H9 (cell line): ENCODE results near the gene LNX2. TPM values are rescaled to one million over a fixed set of nuclear protein-coding genes. Genes with fewer than 3 reads are reported as not detected.

Experiments
- DNase-seq: peaks from one replicate; pipeline ENCODE4 v3.0.0-alpha.2; 2017
- H2AFZ ChIP-seq: one replicate; pipeline ENCODE4 v1.6.1; 2013; ENCODE audit warnings: mild to moderate bottlenecking, low read length, control low read depth, moderate library complexity
- H2AK5ac ChIP-seq: 2 replicates; pipeline ENCODE4 v1.6.1; 2013; ENCODE audit warnings: low read length, control low read depth, mixed read lengths; ENCODE audit not compliant: insufficient read length
- H2BK120ac ChIP-seq: one replicate; pipeline ENCODE4 v1.6.1; 2013; ENCODE audit warnings: low read depth, mild to moderate bottlenecking, low read length, control low read depth, inconsistent platforms; ENCODE audit not compliant: poor library complexity, severe bottlenecking
- H2BK12ac ChIP-seq: 2 replicates; pipeline ENCODE4 v1.6.1; 2013; ENCODE audit warnings: low read length, control low read depth, mixed read lengths, low read depth; ENCODE audit not compliant: insufficient read length
- H2BK15ac ChIP-seq: 2 replicates; pipeline ENCODE4 v1.6.1; 2013; ENCODE audit warnings: low read depth, low read length, control low read depth
- H2BK20ac ChIP-seq: one replicate; pipeline ENCODE4 v1.6.1; 2013; ENCODE audit warnings: low read depth, mild to moderate bottlenecking, low read length, control low read depth, inconsistent platforms; ENCODE audit not compliant: poor library complexity, severe bottlenecking
- H2BK5ac ChIP-seq: 2 replicates; pipeline ENCODE4 v1.6.1; 2013; ENCODE audit warnings: low read length, control low read depth, mixed read lengths; ENCODE audit not compliant: insufficient read length
- H3K14ac ChIP-seq: 2 replicates; pipeline ENCODE4 v1.6.1; 2013; ENCODE audit warnings: low read length, control low read depth; ENCODE audit not compliant: insufficient read depth
- H3K18ac ChIP-seq: 2 replicates; pipeline ENCODE4 v1.6.1; 2013; ENCODE audit warnings: low read depth, mild to moderate bottlenecking, mixed read lengths, low read length, control low read depth; ENCODE audit not compliant: insufficient read length
- H3K23ac ChIP-seq: 2 replicates; pipeline ENCODE4 v1.6.1; 2013; ENCODE audit warnings: low read length, control low read depth, mixed read lengths, low read depth; ENCODE audit not compliant: insufficient read length
- H3K23me2 ChIP-seq: 2 replicates; pipeline ENCODE4 v1.6.1; 2013; ENCODE audit warnings: low read depth, mild to moderate bottlenecking, mixed read lengths, low read length, control low read depth; ENCODE audit not compliant: insufficient read length, poor library complexity, severe bottlenecking
- H3K27ac ChIP-seq: 2 replicates; pipeline ENCODE4 v1.5.1; 2013; ENCODE audit warnings: low read length, control low read depth, mixed read lengths, low read depth; ENCODE audit not compliant: insufficient read length
- H3K27me3 ChIP-seq: 2 replicates; pipeline ENCODE4 v1.6.1; 2013; ENCODE audit warnings: low read length, control low read depth, inconsistent platforms; ENCODE audit not compliant: insufficient read depth
- H3K4ac ChIP-seq: 2 replicates; pipeline ENCODE4 v1.6.1; 2013; ENCODE audit warnings: low read depth, mild to moderate bottlenecking, control low read depth, inconsistent platforms, low read length, moderate library complexity
- H3K4me1 ChIP-seq: 2 replicates; pipeline ENCODE4 v1.6.1; 2013; ENCODE audit warnings: low read length, control low read depth, inconsistent platforms; ENCODE audit not compliant: insufficient read depth
- H3K4me2 ChIP-seq: 2 replicates; pipeline ENCODE4 v1.6.1; 2013; ENCODE audit warnings: low read length, control low read depth, mixed read lengths; ENCODE audit not compliant: insufficient read length, insufficient read depth
- H3K56ac ChIP-seq: 2 replicates; pipeline ENCODE4 v1.6.1; 2013; ENCODE audit warnings: low read depth, mild to moderate bottlenecking, mixed read lengths, low read length, control low read depth; ENCODE audit not compliant: insufficient read length
- H3K79me1 ChIP-seq: 2 replicates; pipeline ENCODE4 v1.6.1; 2013; ENCODE audit warnings: low read depth, mild to moderate bottlenecking, moderate library complexity, low read length, control low read depth, inconsistent platforms; ENCODE audit not compliant: insufficient read depth, poor library complexity, severe bottlenecking
- H3K79me2 ChIP-seq: 2 replicates; pipeline ENCODE4 v1.6.1; 2013; ENCODE audit warnings: low read length, control low read depth, inconsistent platforms; ENCODE audit not compliant: insufficient read depth
- H3K9ac ChIP-seq: 2 replicates; pipeline ENCODE4 v1.6.1; 2013; ENCODE audit warnings: low read length, control low read depth, mixed read lengths; ENCODE audit not compliant: insufficient read length; ENCODE audit errors: extremely low read depth
- H3K9me3 ChIP-seq: one replicate; pipeline ENCODE4 v1.6.1; 2013; ENCODE audit warnings: low read depth, low read length, inconsistent platforms; ENCODE audit not compliant: control insufficient read depth
- H3T11ph ChIP-seq: one replicate; pipeline ENCODE4 v1.6.1; 2013; ENCODE audit warnings: mild to moderate bottlenecking, low read length, control low read depth, inconsistent platforms
- H4K20me1 ChIP-seq: one replicate; pipeline ENCODE4 v1.6.1; 2013; ENCODE audit not compliant: control insufficient read depth, insufficient read length, insufficient read depth
- H4K5ac ChIP-seq: 2 replicates; pipeline ENCODE4 v1.6.1; 2013; ENCODE audit warnings: low read depth, mild to moderate bottlenecking, mixed read lengths, low read length, control low read depth; ENCODE audit not compliant: insufficient read length
- H4K8ac ChIP-seq: replicated peaks from 2 replicates; pipeline ENCODE4 v1.6.1; 2013; ENCODE audit warnings: low read length, control low read depth, mixed read lengths, low read depth; ENCODE audit not compliant: insufficient read length
- H4K91ac ChIP-seq: 2 replicates; pipeline ENCODE4 v1.6.1; 2013; ENCODE audit warnings: low read depth, mild to moderate bottlenecking, moderate library complexity, mixed read lengths, low read length, control low read depth; ENCODE audit not compliant: insufficient read length
- H3K27ac Mint-ChIP-seq, 3 experiments: 2 replicates in 2 of 3; 3 replicates in 1 of 3; pipeline ENCODE4 v1.8.0; 2020 to 2021; ENCODE audit warnings: mixed read lengths in 3 of 3, mild to moderate bottlenecking in 1 of 3, moderate library complexity in 1 of 3
- H3K27me3 Mint-ChIP-seq: 2 replicates; pipeline ENCODE4 v1.8.0; 2021; ENCODE audit warnings: low read depth, mild to moderate bottlenecking, moderate library complexity, mixed read lengths
- H3K36me3 Mint-ChIP-seq, 3 experiments: 2 replicates in 2 of 3; 3 replicates in 1 of 3; pipeline ENCODE4 v1.8.0; 2020 to 2021; ENCODE audit warnings: low read depth in 3 of 3, mixed read lengths in 3 of 3; ENCODE audit not compliant: insufficient read depth in 1 of 3
- H3K4me1 Mint-ChIP-seq, 2 experiments: 2 replicates each; pipeline ENCODE4 v1.8.0; 2020; ENCODE audit warnings: mixed read lengths in 2 of 2
- H3K4me3 Mint-ChIP-seq, 2 experiments: 2 replicates in 1 of 2; 3 replicates in 1 of 2; pipeline ENCODE4 v1.8.0; 2020 to 2021; ENCODE audit warnings: mild to moderate bottlenecking in 2 of 2, mixed read lengths in 2 of 2, moderate library complexity in 1 of 2
- H3K9me3 Mint-ChIP-seq, 2 experiments: 2 replicates in 1 of 2; 3 replicates in 1 of 2; pipeline ENCODE4 v1.8.0; 2020; ENCODE audit warnings: mild to moderate bottlenecking in 2 of 2, mixed read lengths in 2 of 2, moderate library complexity in 1 of 2
- WGBS: extraction: QIAGEN DNeasy Blood & Tissue Kit; methylation state at CpG from one replicate; pipeline ENCODE4 v1.1.7; 2013; ENCODE audit warnings: missing lambda C conversion rate, low lambda C conversion rate, mixed read lengths; ENCODE audit not compliant: insufficient read length; ENCODE audit errors: extremely low coverage; 5-methylcytosine and 5-hydroxymethylcytosine counted together
- total RNA-seq: library from RNA; stranded (reverse); gene quantifications from 2 replicates; pipeline ENCODE4 v1.2.1, GENCODE V29; 2021
- TF ChIP-seq, protein P1 (sequence below): fragments of 200-600 bp; sonication (generic); conservative IDR thresholded peaks from 3 replicates; pipeline ENCODE4 v1.8.0; 2021; ENCODE audit warnings: antibody characterized with exemption, mild to moderate bottlenecking

The LNX2 gene
- total RNA-seq, 1 experiment from 2014 or later, result 12.4 TPM

DNA sequence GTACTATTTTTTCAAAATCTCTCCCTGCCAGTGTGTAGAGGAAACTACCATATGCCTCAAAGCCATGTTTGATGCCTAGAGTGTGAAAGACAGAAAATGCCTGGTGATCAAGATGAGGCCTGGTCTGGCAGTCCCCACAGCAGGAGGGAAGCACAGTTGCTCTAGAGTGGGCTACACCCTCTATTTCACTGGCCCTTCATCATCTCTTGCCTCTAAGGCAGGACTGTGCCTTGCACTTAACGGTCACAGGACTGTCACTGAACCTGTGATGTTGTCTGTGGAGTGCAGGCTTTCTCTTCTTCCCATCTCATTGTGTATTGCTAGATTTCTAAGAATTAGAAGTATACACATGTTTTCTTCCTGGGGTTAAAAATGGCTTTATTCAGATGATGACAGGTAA, 17.7 kb upstream of the LNX2 start:
- no peaks in the 10 kb centered on the region for H3K79me1 ChIP-seq
- no peak overlapping the region for H4K5ac ChIP-seq
- H3K23ac ChIP-seq, result no peak overlapping the region
- no peak overlapping the region for H3K9ac ChIP-seq
- no peaks in the 10 kb centered on the region for H3K9me3 ChIP-seq
- no peaks in the 10 kb centered on the region for H3K27me3 ChIP-seq
- TF ChIP-seq, protein P1, sequence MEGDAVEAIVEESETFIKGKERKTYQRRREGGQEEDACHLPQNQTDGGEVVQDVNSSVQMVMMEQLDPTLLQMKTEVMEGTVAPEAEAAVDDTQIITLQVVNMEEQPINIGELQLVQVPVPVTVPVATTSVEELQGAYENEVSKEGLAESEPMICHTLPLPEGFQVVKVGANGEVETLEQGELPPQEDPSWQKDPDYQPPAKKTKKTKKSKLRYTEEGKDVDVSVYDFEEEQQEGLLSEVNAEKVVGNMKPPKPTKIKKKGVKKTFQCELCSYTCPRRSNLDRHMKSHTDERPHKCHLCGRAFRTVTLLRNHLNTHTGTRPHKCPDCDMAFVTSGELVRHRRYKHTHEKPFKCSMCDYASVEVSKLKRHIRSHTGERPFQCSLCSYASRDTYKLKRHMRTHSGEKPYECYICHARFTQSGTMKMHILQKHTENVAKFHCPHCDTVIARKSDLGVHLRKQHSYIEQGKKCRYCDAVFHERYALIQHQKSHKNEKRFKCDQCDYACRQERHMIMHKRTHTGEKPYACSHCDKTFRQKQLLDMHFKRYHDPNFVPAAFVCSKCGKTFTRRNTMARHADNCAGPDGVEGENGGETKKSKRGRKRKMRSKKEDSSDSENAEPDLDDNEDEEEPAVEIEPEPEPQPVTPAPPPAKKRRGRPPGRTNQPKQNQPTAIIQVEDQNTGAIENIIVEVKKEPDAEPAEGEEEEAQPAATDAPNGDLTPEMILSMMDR, result no peak
- H3K23me2 ChIP-seq, result no peaks in the 10 kb centered on the region
- H3T11ph ChIP-seq, result no peak overlapping the region
- H3K4me1 ChIP-seq, result no peaks in the 10 kb centered on the region
- no peak overlapping the region for H3K14ac ChIP-seq
- H3K4me2 ChIP-seq, result no peak overlapping the region
- H3K79me2 ChIP-seq, result no peaks in the 10 kb centered on the region
- H3K18ac ChIP-seq, result no peak overlapping the region
- no peak overlapping the region for H2BK20ac ChIP-seq
- Mint-ChIP-seq H3K27me3 (no peaks in the 10 kb centered on the region), H3K27ac (no peak overlapping the region), H3K36me3 (peaks cover 0 to 5% (median 1%) of the 10 kb centered on the region in 3 experiments; a peak in 3 of 7 replicates), H3K4me3 (no peak overlapping the region), H3K4me1 (peaks cover 11 to 12% of the 10 kb centered on the region in 2 experiments), H3K9me3 (no peaks in the 10 kb centered on the region)
- no peak overlapping the region for H2BK5ac ChIP-seq
- H2BK120ac ChIP-seq, result no peak overlapping the region
- no peak overlapping the region for H4K8ac ChIP-seq
- H3K56ac ChIP-seq, result no peak overlapping the region
- no peak overlapping the region for H3K4ac ChIP-seq
- no peak overlapping the region for H2AFZ ChIP-seq
- no peaks in the 10 kb centered on the region for H4K20me1 ChIP-seq
- no CpG with 5 or more reads among the region's 1 CpG for WGBS
- H2BK15ac ChIP-seq, result no peak overlapping the region
- no peak overlapping the region for H3K27ac ChIP-seq
- H2AK5ac ChIP-seq, result no peak overlapping the region
- DNase-seq, result no peak
- no peak overlapping the region for H4K91ac ChIP-seq
- no peak overlapping the region for H2BK12ac ChIP-seq
